GM18526 (cell line): ENCODE measurements around the gene NR5A2.

Experiments
- POLR2A ChIP-seq: IDR thresholded peaks from 3 replicates; pipeline ENCODE4 v1.6.1; 2011; ENCODE audit not compliant: insufficient read length; ENCODE audit errors: extremely low read depth

The NR5A2 gene

DNA sequence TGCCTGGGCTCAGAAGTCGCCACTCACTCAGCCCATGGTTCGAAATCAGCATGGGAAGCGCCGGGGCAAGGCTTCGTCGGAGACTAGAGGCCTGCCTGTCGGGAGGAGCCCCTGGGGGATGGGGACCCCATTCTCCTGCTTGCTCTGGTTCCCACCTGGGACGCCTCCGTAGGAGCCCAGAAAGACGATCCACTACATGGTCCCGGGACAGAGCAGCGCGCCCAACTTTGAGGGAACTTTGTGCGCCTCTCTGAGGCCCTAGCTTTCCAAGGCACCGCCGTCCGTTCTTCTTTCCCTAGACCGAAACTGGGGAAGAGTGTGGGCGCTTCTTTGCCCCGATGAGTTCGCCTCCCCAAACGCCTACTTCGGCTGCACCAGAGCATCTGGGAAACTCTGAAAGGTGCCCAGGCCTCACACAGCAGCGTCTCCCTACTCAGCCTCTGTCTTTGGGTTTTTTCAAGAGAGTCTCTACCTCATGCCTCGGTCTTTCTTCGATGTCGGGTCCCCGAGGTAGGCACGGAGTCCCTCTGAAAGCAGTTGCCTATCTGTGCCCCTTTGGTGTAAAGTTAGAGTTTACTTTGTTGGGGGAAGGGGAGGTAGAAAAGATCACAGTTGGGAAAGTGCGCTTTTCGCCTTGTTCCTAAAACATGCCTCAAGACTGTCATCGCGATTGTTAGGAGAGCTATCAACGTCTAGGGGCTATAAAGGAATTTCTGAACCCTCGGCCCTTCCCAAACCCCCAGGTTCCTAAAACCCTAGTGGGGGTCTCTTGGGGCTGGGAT is 14.0 kb downstream of the NR5A2 start:
- no peak for TF ChIP-seq POLR2A

DNA sequence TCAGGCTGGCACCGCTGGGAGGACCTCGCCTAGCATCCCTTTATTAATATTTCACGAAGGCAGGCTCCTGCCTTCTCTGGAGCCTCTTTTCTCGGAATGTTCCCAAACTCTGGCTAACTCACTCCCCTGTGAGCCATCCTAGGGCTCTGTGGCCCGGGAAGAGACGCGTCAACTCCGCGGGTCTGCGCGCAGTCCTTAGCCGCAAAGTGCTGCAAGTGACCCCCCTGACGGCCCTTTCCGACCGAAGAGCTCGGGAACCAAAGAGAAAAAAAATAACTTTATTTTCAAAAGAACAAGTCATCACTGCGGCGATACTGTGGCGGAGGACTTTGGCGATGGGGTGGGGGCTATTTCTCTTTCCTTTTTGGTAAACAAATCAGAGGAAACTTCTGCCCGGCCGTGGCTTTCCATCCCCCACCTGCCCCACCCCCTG is 14.6 kb downstream of the NR5A2 start:
- no peak for TF ChIP-seq POLR2A

DNA sequence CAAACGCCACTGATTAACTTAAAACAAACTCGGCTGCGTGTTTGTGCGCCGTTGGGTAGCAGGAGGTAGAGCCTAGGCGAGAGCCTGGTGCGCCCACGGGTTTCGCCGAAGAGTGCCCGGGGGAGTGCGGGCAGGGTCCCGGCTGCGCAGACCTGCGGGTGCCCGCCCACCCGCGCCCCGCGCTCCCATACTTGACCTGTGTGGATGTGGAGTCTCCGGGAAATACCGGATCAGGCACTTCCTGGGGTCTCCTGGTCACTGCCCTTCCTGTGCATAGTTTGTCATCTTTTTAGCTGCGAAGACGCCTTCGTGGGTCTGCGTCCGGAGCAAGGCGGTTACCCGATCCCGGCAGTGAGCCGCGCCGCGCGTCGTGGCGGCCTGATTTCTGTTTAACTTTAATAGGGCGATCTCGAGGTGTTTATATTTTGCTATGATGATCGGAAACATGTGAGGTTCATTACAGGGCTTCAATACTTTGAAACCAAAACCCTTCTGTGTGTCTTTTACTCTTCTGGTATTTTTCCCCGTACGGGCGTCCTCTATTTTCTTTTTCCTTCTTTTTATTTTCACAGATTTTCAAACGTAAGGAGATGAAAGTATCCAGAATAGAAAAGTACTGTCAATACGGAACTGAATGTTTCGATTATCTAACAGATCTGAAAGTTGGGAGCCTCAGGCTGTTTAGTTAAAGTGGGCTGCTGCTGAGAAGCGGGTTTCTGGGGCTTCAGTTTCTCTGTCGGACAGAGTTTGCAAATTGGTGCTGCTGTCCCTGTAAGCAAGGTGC is 15.2 kb downstream of the NR5A2 start:
- no peak for TF ChIP-seq POLR2A

DNA sequence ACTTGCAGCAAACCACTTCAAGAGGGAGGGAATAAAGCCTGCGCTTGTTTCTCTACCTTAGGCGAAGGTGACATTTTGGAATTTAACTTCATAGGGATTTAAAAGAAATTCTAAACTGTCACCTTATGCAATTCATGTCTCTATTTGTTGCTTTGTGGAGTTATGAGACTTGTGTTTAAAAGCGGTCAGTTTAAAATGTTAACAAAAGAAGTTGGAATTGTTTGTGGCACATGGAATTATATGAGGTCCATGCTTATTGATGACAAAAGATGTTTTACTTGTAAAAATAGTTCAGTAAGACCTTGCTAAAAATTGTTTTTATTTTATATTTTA is 15.8 kb downstream of the NR5A2 start:
- TF ChIP-seq POLR2A = no peak

DNA sequence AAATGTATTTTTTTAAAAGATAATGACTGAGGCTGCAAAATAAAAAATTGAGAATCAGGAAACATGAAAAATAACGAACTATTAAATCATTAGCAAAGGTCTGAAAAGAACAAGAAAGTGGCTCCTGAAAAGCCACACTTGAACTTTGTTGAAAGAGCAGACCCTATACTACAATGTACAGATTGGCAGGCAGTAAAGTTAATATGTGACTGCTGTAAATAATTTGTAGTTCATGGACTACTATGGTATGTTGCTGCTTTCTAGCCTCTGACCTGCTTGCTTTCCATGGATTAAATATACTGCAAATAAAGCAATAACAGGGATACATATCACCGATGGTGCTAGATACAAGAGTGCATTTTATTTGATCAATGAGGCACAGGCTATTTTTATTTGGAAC is 18.6 kb downstream of the NR5A2 start:
- TF ChIP-seq POLR2A = no peak

DNA sequence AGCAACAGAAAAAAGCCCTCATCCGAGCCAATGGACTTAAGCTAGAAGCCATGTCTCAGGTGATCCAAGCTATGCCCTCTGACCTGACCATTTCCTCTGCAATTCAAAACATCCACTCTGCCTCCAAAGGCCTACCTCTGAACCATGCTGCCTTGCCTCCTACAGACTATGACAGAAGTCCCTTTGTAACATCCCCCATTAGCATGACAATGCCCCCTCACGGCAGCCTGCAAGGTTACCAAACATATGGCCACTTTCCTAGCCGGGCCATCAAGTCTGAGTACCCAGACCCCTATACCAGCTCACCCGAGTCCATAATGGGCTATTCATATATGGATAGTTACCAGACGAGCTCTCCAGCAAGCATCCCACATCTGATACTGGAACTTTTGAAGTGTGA is 20.7 kb downstream of the NR5A2 start:
- TF ChIP-seq POLR2A = no peak

DNA sequence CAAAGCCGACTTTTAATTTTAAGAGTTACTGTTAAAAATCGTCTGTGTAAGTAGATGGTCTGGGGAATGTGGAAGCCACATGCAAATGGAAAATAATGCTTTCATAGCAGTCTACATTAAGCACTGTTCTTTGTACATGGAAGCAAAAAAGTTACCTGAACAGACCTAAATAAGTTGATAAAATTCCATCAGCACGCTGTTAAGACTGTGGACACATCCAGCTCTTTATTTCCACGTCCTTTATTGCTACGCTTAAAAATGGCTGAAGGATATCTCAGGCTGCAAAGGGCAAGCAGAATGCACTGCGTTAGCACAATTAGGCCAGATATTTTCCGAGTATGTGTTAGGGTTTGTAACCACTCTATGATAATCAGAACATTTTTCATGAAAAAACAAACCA is 22.3 kb downstream of the NR5A2 start:
- no peak for TF ChIP-seq POLR2A

DNA sequence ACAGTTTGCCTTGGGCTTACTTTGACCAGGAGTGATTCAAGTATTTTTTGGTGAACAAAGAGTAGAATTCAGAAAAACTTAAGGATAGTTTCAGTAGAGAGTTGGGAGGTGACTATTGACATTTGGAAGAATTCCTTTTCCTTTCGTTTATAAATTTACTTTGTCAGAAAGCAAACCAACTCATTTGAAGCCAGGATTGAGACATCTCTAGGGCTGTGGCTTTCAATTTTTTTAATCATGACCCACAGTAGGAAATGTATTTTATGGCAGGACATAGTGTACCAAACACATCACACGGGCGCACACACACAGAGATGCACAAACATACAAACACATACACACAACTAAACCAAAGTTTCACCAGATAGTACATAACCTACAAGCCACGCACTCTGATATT is 24.1 kb downstream of the NR5A2 start:
- TF ChIP-seq POLR2A = no peak

DNA sequence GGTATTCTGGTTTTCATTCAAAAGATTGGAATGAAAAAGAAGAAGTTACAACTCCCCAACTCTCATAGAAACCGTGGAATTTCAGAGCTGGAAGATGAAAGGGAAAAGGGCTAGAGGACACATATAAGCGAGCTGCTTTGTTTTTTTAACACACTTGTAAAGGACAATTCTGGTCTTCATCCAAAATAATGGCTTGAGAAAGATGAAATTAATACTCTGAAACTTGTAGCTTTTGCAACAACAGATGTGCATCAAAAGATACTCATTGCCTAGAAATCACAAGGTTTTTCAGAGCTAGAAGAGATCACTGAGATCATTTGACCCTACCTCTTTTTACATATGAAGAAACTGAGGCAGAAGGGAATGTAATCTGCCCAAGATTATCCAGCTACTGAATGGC is 25.6 kb downstream of the NR5A2 start:
- TF ChIP-seq POLR2A = no peak

DNA sequence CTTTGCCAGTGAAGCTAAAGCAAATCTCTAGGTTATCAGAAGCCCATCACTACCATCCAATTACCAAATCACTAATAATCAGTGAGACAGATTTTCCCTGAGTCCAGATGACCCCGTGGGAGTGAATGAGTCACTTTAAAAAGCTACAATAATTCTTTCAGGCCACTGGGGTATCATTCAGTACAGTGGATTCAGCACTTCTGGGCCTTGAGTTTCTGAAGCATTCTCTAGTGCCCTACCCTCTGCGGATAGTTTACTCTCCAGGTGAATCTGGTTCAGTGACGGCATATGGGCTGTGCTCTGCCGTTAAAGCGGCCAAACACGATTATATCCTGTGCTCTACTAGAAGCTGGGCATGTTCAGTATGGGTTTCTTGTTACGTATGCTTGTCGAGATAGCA is 26.1 kb downstream of the NR5A2 start:
- TF ChIP-seq POLR2A = no peak

DNA sequence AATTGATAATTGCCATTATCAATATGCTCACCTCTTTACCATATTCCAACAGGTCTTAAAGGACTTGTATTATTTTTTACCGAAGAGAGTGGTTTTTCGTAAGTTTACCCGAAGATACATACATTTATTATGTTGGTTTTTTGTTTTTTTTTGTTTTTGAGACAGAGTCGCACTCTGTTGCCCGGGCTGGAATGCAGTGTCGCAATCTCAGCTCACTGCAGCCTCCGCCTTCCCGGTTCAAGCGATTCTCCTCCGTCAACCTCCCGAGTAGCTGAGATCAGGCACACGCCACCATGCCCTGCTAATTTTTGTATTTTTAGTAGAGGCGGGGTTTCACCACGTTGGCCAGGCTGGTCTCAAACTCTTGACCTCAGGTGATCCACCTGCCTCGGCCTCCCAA is 30.8 kb downstream of the NR5A2 start:
- TF ChIP-seq POLR2A = no peak

DNA sequence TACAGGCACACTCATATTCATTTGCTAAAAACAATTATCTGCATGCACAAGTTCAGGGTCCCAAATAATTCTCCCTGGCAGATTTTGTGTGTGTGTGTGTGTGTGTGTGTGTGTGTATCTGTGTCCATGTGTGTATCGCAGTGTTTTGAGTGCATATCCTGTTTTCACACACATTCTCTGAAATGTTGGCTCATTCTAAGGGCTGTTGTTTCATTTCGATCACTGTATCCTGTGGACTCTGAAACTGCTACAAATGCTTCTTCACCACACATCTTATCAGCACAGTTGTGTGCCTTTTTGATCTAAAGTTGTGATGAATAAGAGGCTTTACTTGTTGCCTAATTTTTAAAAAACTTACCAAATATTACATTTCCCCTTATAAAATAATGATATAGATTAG is 34.6 kb downstream of the NR5A2 start:
- no peak for TF ChIP-seq POLR2A

DNA sequence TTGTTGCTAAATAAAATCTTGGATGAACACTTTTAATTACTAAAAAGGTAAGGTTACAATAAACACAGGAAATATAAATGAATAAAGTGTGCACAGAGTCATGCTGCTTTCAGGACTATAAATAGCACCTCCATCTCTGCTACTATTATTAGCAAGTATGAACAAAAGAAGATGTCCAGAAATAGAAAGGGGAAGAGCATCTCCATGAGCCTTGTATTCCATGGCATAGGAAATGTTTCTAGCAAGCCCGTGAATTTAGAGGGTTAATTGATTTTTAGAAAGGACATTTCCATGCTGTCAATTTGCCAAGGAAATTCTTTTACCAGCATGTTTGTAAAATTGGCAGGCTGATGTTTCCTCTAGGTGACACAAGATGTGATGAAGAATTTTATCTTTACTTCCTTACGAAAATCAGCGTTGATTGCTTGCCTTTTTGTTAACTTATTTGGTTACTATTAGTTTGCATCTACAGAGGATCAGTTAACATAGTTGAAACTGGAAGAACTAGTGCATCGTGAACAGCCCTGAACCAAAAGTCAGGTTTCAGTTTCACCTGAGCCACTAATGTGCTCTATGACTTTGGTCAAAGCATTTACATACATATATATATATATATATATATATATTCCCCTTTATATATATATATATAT is 45.3 kb downstream of the NR5A2 start:
- no peak for TF ChIP-seq POLR2A

DNA sequence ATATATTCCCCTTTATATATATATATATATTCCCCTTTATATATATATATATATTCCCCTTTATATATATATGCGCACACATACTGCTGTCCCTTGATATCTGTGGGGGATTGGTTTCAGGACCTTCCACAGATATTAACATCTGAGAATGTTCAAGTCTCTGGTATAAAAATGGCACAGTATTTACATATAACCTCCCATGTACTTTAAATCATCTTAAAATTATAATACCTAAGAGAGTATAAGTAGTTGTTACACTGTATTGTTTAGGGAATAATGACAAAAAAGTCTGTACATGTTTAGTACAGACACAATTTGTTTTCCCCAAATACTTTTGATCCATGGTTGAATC is 45.8 kb downstream of the NR5A2 start:
- no peak for TF ChIP-seq POLR2A

DNA sequence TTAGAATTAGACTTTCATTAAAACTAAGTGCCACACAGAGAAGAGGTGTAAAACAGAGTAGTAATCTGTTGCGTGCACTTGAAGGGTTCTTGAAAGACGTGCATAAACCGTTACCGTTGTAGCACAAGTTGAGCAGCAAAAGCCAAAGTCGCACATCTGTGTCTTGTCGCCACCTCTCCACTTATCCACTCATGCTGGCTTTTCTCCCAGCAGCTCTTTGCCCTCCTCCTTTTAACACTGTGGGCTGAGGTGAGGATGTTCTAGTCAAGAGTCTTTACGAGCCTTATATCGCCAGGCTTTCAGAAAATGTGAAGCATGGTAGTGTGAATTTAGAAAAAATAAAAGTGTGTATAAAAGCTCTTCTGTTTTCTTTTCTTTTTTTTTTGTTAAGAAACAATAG is 48.0 kb downstream of the NR5A2 start:
- no peak for TF ChIP-seq POLR2A

DNA sequence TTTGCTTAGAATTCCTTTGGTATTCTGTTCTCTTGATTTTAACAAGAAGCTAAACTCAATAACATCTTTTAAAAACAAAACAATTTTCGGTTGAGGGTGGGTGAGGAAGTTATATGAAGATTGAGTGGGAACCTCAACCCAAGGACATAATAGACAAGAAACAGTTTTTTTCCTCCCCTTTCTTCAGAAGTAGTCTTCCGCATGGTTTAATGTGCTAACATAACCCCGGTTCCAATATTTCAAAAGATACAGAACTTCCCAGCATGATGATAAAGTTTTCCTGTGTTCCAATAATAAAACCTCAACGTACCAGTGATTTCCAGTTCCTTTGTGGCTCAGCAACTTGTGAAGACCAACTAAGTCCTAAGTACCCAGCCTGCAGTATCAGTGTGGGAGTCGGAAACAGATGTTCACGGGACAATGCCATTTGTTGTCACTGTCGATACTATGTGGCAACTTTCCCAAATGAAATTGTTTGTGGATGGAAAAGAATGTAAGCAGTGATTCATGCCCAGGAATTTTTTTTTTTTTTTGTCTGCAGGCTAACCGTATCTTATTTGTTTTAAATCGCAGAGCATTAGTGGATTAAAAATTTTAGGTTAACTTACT is 48.5 kb downstream of the NR5A2 start:
- no peak for TF ChIP-seq POLR2A

DNA sequence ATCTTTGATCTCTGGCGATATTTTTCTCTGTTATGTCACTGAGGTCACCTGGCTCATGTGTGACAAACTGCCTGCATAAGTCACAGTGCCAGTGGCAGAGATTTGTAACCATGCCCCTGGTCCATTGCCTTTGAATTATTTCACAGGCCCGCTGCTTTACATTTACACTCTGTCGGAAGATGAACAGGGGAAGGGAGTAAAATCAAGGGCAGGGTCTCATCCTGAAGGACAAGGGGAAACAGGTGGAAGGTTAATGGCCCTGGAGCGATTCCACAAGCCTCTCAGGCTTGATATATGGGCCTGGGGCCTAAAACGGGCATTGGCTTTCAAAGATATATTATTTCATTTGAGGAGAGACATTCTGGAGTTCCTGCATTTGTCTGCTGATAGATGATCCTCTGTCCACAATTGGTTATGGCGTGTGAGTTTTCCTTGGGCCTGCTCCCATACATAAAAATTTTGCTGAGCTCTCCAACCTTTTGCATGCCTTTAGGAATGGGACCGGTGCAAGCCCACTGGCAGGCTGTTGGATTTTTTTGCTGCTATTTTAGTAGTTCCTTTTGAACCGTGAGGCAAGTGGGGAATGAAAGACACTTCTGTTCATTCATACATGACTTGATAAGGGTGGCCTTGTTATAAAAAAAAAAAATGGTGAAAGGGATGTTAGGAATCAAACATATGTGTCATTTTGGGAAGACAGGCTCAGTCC is 51.9 kb downstream of the NR5A2 start:
- no peak for TF ChIP-seq POLR2A
